ENCODE results near the gene POLN.

DNA sequence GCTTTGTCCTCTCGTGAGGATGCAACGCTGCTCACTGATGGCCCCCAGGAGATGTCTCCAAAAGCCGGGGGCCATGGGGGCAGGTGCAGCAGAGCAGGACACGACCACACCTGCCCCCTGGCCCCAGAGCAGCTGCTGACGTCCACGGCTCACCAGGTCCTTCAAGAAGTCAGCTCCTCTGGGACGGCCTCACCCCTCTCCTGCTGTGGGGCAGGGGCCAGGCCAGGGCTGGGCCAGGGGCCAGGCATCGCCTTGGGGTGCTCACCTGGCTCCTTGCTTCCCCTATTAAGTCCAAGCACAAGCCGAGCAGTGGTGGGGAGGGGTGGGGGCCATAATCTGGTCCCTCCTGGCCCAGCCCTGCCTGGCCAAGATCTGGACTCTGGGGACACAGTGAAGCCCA is 48.6 kb upstream of the POLN start:
- TF ChIP-seq, protein P1, sequence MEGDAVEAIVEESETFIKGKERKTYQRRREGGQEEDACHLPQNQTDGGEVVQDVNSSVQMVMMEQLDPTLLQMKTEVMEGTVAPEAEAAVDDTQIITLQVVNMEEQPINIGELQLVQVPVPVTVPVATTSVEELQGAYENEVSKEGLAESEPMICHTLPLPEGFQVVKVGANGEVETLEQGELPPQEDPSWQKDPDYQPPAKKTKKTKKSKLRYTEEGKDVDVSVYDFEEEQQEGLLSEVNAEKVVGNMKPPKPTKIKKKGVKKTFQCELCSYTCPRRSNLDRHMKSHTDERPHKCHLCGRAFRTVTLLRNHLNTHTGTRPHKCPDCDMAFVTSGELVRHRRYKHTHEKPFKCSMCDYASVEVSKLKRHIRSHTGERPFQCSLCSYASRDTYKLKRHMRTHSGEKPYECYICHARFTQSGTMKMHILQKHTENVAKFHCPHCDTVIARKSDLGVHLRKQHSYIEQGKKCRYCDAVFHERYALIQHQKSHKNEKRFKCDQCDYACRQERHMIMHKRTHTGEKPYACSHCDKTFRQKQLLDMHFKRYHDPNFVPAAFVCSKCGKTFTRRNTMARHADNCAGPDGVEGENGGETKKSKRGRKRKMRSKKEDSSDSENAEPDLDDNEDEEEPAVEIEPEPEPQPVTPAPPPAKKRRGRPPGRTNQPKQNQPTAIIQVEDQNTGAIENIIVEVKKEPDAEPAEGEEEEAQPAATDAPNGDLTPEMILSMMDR (conservative IDR thresholded peaks at IDR 0.05; ENCODE audit: low read length) = no peak
- no peak for TF ChIP-seq EZH2phosphoT487 (IDR thresholded peaks at IDR 0.05; ENCODE audit: borderline replicate concordance)

Data from Loucy (cell line).